Measurements from ENCODE around the gene NUP214. TPM values are rescaled to one million over a fixed set of nuclear protein-coding genes. Genes with fewer than 3 reads are reported as not detected.
"Not testable (repeated sequence)": the region's sequence is repeated elsewhere in the genome, so short reads cannot be mapped to it uniquely, and the experiment has no call there.

Gene NUP214
- total RNA-seq, 3 donors from 2014 or later = 56.1 to 57.9 (median 56.5) TPM

GRCh38 chr9:131187957-131188356 lies 62.6 kb downstream of the NUP214 start:
- H3K4me3 ChIP-seq = no peak overlapping the region
- no peak for TF ChIP-seq CTCF (IDR thresholded peaks at IDR 0.05)
- no peaks in the 10 kb centered on the region for H3K4me1 ChIP-seq (ENCODE audit: low read depth)
- ATAC-seq = no peak
- intact Hi-C loops (cut with DNase I, micrococcal nuclease) = no loop called here
- H3K36me3 ChIP-seq (ENCODE audit: low read depth) = no peaks in the 10 kb centered on the region
- no peaks in the 10 kb centered on the region for H3K9me3 ChIP-seq
- no peak for DNase-seq

- intact Hi-C loops (cut with DNase I, micrococcal nuclease) = no loop called here
- no peak for ATAC-seq
- no peaks in the 10 kb centered on the region for H3K9me3 ChIP-seq
These were observed 63.6 kb downstream of the NUP214 start for GRCh38 chr9:131188976-131189375.

GRCh38 chr9:131190191-131190590 lies 64.8 kb downstream of the NUP214 start:
- intact Hi-C loops (cut with DNase I, micrococcal nuclease) = no loop called here
- Histone ChIP-seq H3K4me1 (ENCODE audit: low read depth) (no peaks in the 10 kb centered on the region), H3K9me3 (no peaks in the 10 kb centered on the region), H3K4me3 (no peak overlapping the region), H3K36me3 (ENCODE audit: low read depth) (no peaks in the 10 kb centered on the region)
- ATAC-seq (no peak), DNase-seq (no peak)
- TF ChIP-seq CTCF (IDR thresholded peaks at IDR 0.05) = no peak

More at GRCh38 chr9:131188976-131189375, 63.6 kb downstream of the NUP214 start:
- no peak for DNase-seq
- TF ChIP-seq CTCF (IDR thresholded peaks at IDR 0.05) = no peak
- no peak overlapping the region for H3K4me3 ChIP-seq
- no peaks in the 10 kb centered on the region for H3K36me3 ChIP-seq (ENCODE audit: low read depth)
- H3K4me1 ChIP-seq (ENCODE audit: low read depth) = no peaks in the 10 kb centered on the region

DNA sequence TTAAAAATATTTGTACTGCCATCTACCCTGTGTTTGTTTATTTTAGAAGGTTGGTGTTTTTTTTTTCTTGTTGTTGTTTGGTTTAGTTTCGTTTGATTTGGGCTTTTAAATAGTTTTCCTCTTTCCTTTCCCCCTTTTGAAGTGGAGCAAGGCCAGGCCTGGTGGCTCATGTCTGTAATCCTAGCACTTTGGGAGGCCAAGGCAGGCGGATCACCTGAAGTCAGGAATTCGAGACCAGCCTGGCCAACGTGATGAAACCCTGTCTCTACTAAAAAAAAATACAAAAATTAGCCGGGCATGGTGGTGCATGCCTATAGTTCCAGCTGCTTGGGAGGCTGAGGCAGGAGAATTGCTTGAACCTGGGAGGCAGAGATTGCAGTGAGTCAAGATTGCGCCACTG lies 65.6 kb downstream of the NUP214 start:
- H3K4me1 ChIP-seq (ENCODE audit: low read depth); H3K9me3 ChIP-seq; ATAC-seq; H3K36me3 ChIP-seq (ENCODE audit: low read depth); H3K4me3 ChIP-seq; intact Hi-C loops (cut with DNase I, micrococcal nuclease); DNase-seq: not testable (repeated sequence)

GRCh38 chr9:131191857-131192256 lies 66.5 kb downstream of the NUP214 start:
- TF ChIP-seq CTCF (IDR thresholded peaks at IDR 0.05) = no peak
- H3K4me1 ChIP-seq (ENCODE audit: low read depth) = no peaks in the 10 kb centered on the region
- DNase-seq (no peak), ATAC-seq (no peak)
- no peaks in the 10 kb centered on the region for H3K9me3 ChIP-seq
- intact Hi-C loops (cut with DNase I, micrococcal nuclease) = no loop called here
- H3K36me3 ChIP-seq (ENCODE audit: low read depth) = no peaks in the 10 kb centered on the region
- H3K4me3 ChIP-seq = no peak overlapping the region

DNA sequence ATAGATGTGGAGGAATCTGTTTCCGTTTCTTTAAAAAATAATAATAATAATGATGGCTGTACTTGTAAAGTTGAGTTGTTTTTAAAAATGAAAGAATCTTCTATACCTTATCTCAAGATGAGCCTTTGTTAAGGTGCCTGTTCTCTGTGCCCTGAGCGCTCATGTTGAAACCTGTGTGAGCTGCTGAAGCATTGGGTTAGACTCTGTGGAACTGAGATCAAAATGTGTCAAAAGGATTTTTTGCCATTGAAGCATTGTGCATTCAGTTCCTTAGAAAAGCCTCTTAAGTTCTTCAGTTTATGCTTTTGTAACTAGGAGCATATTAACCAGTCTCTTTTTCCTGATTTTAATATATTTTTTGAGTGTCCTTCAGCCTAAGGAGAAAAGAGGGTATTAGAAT lies 67.7 kb downstream of the NUP214 start:
- intact Hi-C loops (cut with DNase I, micrococcal nuclease) = no loop called here
- no peak overlapping the region for H3K4me3 ChIP-seq
- peaks cover 8% of the 10 kb centered on the region for H3K36me3 ChIP-seq (ENCODE audit: low read depth)
- DNase-seq (no peak), ATAC-seq (no peak)
- no peak for TF ChIP-seq CTCF (IDR thresholded peaks at IDR 0.05)
- H3K9me3 ChIP-seq = no peaks in the 10 kb centered on the region
- H3K4me1 ChIP-seq (ENCODE audit: low read depth) = no peaks in the 10 kb centered on the region
